Bronchial epithelial cell (primary cell): Measurements from ENCODE around the gene KRTAP12-3. TPM values are rescaled to one million over a fixed set of nuclear protein-coding genes. Genes with fewer than 3 reads are reported as not detected.

Experiments used
- DNase-seq: peaks from one replicate; pipeline ENCODE4 v3.0.0-alpha.2; 2010; ENCODE audit warnings: low read depth
- FAIRE-seq: peaks from 2 replicates; lab custom pipeline; 2011; peaks lifted over from hg19 to GRCh38; lab: Jason Lieb, UNC
- H3K27me3 ChIP-seq: 2 replicates; pipeline ENCODE4 v1.5.1; 2011; ENCODE audit warnings: low read length; ENCODE audit not compliant: control insufficient read depth, insufficient read depth
- H3K36me3 ChIP-seq: 2 replicates; pipeline ENCODE4 v1.5.1; 2011; ENCODE audit warnings: low read length; ENCODE audit not compliant: control insufficient read depth, insufficient read depth
- H3K4me3 ChIP-seq: 2 replicates; pipeline ENCODE4 v1.5.1; 2011; ENCODE audit warnings: mild to moderate bottlenecking, low read depth, low read length, control low read depth
- CTCF ChIP-seq: IDR thresholded peaks from 2 replicates; pipeline ENCODE4 v1.5.1; 2011; ENCODE audit warnings: mild to moderate bottlenecking, moderate library complexity, low read length, control low read depth, inconsistent platforms; ENCODE audit not compliant: insufficient read depth, severe bottlenecking
- total RNA-seq: library from RNA; depleted of rRNA; stranded (reverse); fragments of >200 nt; gene quantifications from 2 replicates; pipeline ENCODE4 v1.2.1, GENCODE V29; 2014

KRTAP12-3 gene
- total RNA-seq, 1 donor from 2014 or later = not detected

GRCh38 chr21:44648557-44649311 is 9.0 kb upstream of the KRTAP12-3 start:
- FAIRE-seq (no peak), DNase-seq (no peak)
- no peaks in the 10 kb centered on the region for H3K36me3 ChIP-seq
- no peaks in the 10 kb centered on the region for H3K27me3 ChIP-seq
- no peak overlapping the region for H3K4me3 ChIP-seq
- TF ChIP-seq CTCF = no peak

GRCh38 chr21:44649521-44650100 is 8.1 kb upstream of the KRTAP12-3 start:
- TF ChIP-seq CTCF = no peak
- Histone ChIP-seq H3K27me3 (no peaks in the 10 kb centered on the region), H3K36me3 (no peaks in the 10 kb centered on the region), H3K4me3 (no peak overlapping the region)
- DNase-seq (no peak), FAIRE-seq (no peak)

GRCh38 chr21:44650265-44650972 is 7.3 kb upstream of the KRTAP12-3 start:
- TF ChIP-seq CTCF = no peak
- no peak for DNase-seq
- no peak for FAIRE-seq
- Histone ChIP-seq H3K36me3 (no peaks in the 10 kb centered on the region), H3K27me3 (no peaks in the 10 kb centered on the region), H3K4me3 (no peak overlapping the region)

GRCh38 chr21:44650973-44651675 is 6.6 kb upstream of the KRTAP12-3 start:
- TF ChIP-seq CTCF = no peak
- no peak for DNase-seq
- Histone ChIP-seq H3K27me3 (no peaks in the 10 kb centered on the region), H3K36me3 (no peaks in the 10 kb centered on the region), H3K4me3 (no peak overlapping the region)
- peak; percentile 36 for FAIRE-seq

GRCh38 chr21:44653123-44653522 is 4.6 kb upstream of the KRTAP12-3 start:
- no peak for FAIRE-seq
- no peaks in the 10 kb centered on the region for H3K27me3 ChIP-seq
- no peaks in the 10 kb centered on the region for H3K36me3 ChIP-seq

More at GRCh38 chr21:44653123-44653522, 4.6 kb upstream of the KRTAP12-3 start:
- TF ChIP-seq CTCF = no peak
- DNase-seq = no peak
- H3K4me3 ChIP-seq = no peak overlapping the region
